Measurements from ENCODE around the gene PARP6.

The PARP6 gene

DNA sequence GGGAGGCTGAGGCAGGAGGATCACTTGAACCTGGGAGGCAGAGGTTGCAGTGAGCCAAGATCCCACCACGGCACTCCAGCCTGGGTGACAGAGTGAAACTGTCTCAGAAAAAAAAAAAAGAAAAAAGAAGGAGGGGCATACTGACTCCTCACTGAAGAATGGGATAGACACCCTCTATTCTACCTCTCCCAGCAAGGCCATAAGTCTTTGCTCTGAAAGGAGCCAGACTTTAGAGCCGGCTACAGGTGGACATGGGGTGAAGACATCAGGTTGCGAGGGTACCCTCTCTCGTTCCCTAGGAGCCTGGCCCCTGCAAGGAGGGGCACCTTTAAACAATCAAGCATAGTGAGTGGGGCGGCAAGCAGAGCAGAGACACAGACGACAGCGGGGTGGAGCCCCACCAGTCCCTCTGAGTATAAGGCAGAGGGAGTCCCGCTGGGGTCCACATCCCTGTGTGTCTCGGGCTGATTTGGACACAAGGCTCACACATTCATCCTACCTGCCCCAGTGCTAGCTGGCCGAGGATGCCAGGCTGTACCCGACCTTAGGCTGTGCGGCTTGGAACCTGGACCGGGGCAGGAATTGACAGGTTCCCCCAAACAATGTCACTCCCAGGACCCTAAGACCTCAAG is 75.8 kb downstream of the PARP6 start:
- Histone ChIP-seq H3K36me3 (ENCODE audit: insufficient read depth) (peaks cover under 1% of the 10 kb centered on the region; the same call in 1 of the 2 replicates), H3K4me2 (no peak overlapping the region), H2AFZ (ENCODE audit: low read depth) (no peak overlapping the region), H3K4me3 (IDR thresholded peaks at IDR 0.05; ENCODE audit: insufficient read depth, low read depth, low read length) (no peak overlapping the region), H4K20me1 (ENCODE audit: insufficient read depth) (no peaks in the 10 kb centered on the region), H3K79me2 (ENCODE audit: insufficient read depth, low read depth) (no peaks in the 10 kb centered on the region), H3K27ac (no peak overlapping the region), H3K4me1 (ENCODE audit: low read depth, poor library complexity, severe bottlenecking) (peaks cover 9% of the 10 kb centered on the region), H3K27me3 (ENCODE audit: insufficient read depth, low read depth) (no peaks in the 10 kb centered on the region), H3K9ac (no peak overlapping the region)
- TF ChIP-seq, protein P1, sequence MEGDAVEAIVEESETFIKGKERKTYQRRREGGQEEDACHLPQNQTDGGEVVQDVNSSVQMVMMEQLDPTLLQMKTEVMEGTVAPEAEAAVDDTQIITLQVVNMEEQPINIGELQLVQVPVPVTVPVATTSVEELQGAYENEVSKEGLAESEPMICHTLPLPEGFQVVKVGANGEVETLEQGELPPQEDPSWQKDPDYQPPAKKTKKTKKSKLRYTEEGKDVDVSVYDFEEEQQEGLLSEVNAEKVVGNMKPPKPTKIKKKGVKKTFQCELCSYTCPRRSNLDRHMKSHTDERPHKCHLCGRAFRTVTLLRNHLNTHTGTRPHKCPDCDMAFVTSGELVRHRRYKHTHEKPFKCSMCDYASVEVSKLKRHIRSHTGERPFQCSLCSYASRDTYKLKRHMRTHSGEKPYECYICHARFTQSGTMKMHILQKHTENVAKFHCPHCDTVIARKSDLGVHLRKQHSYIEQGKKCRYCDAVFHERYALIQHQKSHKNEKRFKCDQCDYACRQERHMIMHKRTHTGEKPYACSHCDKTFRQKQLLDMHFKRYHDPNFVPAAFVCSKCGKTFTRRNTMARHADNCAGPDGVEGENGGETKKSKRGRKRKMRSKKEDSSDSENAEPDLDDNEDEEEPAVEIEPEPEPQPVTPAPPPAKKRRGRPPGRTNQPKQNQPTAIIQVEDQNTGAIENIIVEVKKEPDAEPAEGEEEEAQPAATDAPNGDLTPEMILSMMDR (conservative IDR thresholded peaks at IDR 0.05; ENCODE audit: low read depth, low read length): no peak

DNA sequence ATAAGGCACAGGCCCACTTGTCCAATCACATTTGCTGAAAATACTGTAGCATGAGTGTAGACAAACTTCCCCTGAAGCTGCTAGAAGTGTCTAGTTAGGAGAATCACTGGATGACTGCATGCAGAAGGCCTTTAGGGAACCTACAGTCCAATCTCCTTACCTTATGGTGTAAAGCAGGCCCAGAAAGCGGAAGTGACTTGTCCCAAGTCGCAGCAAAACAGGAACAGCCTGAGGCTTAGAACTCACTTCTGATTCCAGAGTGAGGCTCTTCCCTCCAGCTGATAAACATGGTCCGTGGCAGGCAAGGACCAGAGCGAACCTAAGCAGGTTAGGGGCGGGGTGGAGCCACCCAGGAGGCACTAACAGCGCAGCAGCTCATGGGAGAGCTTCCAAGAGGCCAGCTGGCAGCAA is 77.2 kb downstream of the PARP6 start:
- Histone ChIP-seq H3K27ac (no peak overlapping the region), H2AFZ (ENCODE audit: low read depth) (no peak overlapping the region), H3K9ac (no peak overlapping the region), H3K27me3 (ENCODE audit: insufficient read depth, low read depth) (no peaks in the 10 kb centered on the region), H3K36me3 (ENCODE audit: insufficient read depth) (no peaks in the 10 kb centered on the region), H3K4me1 (ENCODE audit: low read depth, poor library complexity, severe bottlenecking) (no peaks in the 10 kb centered on the region), H3K79me2 (ENCODE audit: insufficient read depth, low read depth) (no peaks in the 10 kb centered on the region), H4K20me1 (ENCODE audit: insufficient read depth) (no peaks in the 10 kb centered on the region), H3K4me2 (no peak overlapping the region), H3K4me3 (IDR thresholded peaks at IDR 0.05; ENCODE audit: insufficient read depth, low read depth, low read length) (no peak overlapping the region)
- TF ChIP-seq, protein P1 (conservative IDR thresholded peaks at IDR 0.05; ENCODE audit: low read depth, low read length): no peak

DNA sequence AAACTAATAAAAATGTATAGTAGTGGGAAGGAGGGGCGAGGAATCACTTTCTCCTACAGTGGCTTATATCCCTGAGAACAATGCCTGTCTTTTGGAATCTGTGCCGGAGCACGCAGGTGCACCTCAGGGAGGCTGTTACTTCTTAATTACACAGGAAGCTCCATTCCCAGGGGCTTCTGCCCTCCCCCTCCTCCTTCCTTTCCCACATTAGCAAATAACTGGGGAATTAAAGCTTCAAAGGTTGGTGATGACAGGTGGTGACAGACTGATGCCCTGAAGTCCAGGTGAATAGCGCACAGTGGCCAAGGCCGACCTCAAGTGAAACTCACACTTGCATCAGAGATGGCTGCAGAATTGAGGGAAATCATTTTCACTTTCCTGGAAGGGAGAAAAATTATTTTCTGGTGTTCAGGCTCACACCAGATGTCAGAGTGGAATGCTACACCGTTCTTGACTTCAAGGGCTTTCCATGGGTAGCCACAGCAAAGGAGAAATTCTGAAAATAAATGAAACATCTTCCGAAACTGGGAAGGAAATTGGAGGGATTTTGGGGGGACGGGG is 78.4 kb downstream of the PARP6 start:
- Histone ChIP-seq H3K9ac (no peak overlapping the region), H3K79me2 (ENCODE audit: insufficient read depth, low read depth) (no peaks in the 10 kb centered on the region), H3K4me1 (ENCODE audit: low read depth, poor library complexity, severe bottlenecking) (no peaks in the 10 kb centered on the region), H3K4me3 (IDR thresholded peaks at IDR 0.05; ENCODE audit: insufficient read depth, low read depth, low read length) (no peak overlapping the region), H3K27me3 (ENCODE audit: insufficient read depth, low read depth) (no peaks in the 10 kb centered on the region), H3K27ac (no peak overlapping the region), H2AFZ (ENCODE audit: low read depth) (no peak overlapping the region), H3K36me3 (ENCODE audit: insufficient read depth) (no peaks in the 10 kb centered on the region), H3K4me2 (no peak overlapping the region), H4K20me1 (ENCODE audit: insufficient read depth) (no peaks in the 10 kb centered on the region)
- TF ChIP-seq, protein P1 (conservative IDR thresholded peaks at IDR 0.05; ENCODE audit: low read depth, low read length): no peak

DNA sequence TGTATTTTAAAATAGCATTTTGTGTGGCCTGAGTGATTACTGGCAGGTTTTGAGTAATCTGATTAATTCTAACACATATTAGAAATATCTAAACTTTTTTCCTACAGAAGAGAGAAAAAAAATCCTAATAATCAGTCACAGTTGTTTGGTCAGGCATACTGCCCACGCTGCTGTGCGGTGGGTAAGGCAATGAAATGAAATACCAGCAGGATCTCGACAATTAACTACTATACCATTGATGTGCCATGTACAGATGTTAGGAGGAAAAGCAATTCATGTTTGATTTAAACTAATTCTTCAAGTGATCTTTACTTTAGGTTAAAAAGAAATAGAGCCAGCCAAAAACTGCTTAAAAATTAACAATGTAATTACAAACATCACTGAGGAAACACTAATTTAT is 79.9 kb downstream of the PARP6 start:
- no peak overlapping the region for H3K9ac ChIP-seq
- H3K4me2 ChIP-seq: no peak overlapping the region
- no peaks in the 10 kb centered on the region for H3K27me3 ChIP-seq (ENCODE audit: insufficient read depth, low read depth)
- no peak overlapping the region for H3K4me3 ChIP-seq (IDR thresholded peaks at IDR 0.05; ENCODE audit: insufficient read depth, low read depth, low read length)
- H2AFZ ChIP-seq (ENCODE audit: low read depth): no peak overlapping the region
- H3K4me1 ChIP-seq (ENCODE audit: low read depth, poor library complexity, severe bottlenecking): no peaks in the 10 kb centered on the region
- H3K79me2 ChIP-seq (ENCODE audit: insufficient read depth, low read depth): no peaks in the 10 kb centered on the region
- TF ChIP-seq, protein P1 (conservative IDR thresholded peaks at IDR 0.05; ENCODE audit: low read depth, low read length): no peak
- no peaks in the 10 kb centered on the region for H3K36me3 ChIP-seq (ENCODE audit: insufficient read depth)
- no peaks in the 10 kb centered on the region for H4K20me1 ChIP-seq (ENCODE audit: insufficient read depth)
- no peak overlapping the region for H3K27ac ChIP-seq
